Neural progenitor cell (in vitro differentiated cells): ENCODE data around the gene DSTN. TPM values are rescaled to one million over a fixed set of nuclear protein-coding genes. Genes with fewer than 3 reads are reported as not detected.

Source experiments
- DNase-seq: peaks from one replicate; pipeline ENCODE4 v3.0.0-alpha.2; 2016; ENCODE audit warnings: low spot score
- H2AFZ ChIP-seq: fragments of 200-600 bp; sonication (generic); replicated peaks from 2 replicates; pipeline ENCODE4 v1.6.1; 2016; ENCODE audit warnings: antibody characterized with exemption
- H3F3A ChIP-seq: fragments of 200-600 bp; sonication (generic); 2 replicates; pipeline ENCODE4 v1.6.1; 2016; ENCODE audit warnings: antibody characterized with exemption, low read depth
- H3K27ac ChIP-seq: fragments of 200-600 bp; sonication (generic); 2 replicates; pipeline ENCODE4 v1.5.1; 2016; ENCODE audit warnings: mild to moderate bottlenecking
- H3K27me3 ChIP-seq: fragments of 200-600 bp; sonication (generic); 2 replicates; pipeline ENCODE4 v1.6.1; 2016; ENCODE audit warnings: mild to moderate bottlenecking, moderate library complexity
- H3K36me3 ChIP-seq: fragments of 200-600 bp; sonication (generic); 2 replicates; pipeline ENCODE4 v1.5.1; 2016
- H3K4me1 ChIP-seq: fragments of 200-600 bp; sonication (generic); 2 replicates; pipeline ENCODE4 v1.6.1; 2016; ENCODE audit warnings: mixed run types
- H3K4me2 ChIP-seq: fragments of 200-600 bp; sonication (generic); 2 replicates; pipeline ENCODE4 v1.6.1; 2016
- H3K4me3 ChIP-seq: fragments of 200-600 bp; sonication (generic); 2 replicates; pipeline ENCODE4 v1.5.1; 2016
- H3K79me2 ChIP-seq: fragments of 200-600 bp; sonication (generic); 2 replicates; pipeline ENCODE4 v1.6.1; 2016; ENCODE audit warnings: low read depth
- H3K9ac ChIP-seq: fragments of 200-600 bp; sonication (generic); 2 replicates; pipeline ENCODE4 v1.6.1; 2016
- H3K9me3 ChIP-seq: fragments of 200-600 bp; sonication (generic); 2 replicates; pipeline ENCODE4 v1.5.1; 2016; ENCODE audit warnings: low read depth
- H4K20me1 ChIP-seq: fragments of 200-600 bp; sonication (generic); 2 replicates; pipeline ENCODE4 v1.6.1; 2016; ENCODE audit warnings: low read depth
- H3K27ac Mint-ChIP-seq: 3 replicates; pipeline ENCODE4 v1.8.0; 2021; ENCODE audit warnings: mixed read lengths
- H3K27me3 Mint-ChIP-seq: 2 replicates; pipeline ENCODE4 v1.8.0; 2022; ENCODE audit warnings: low read depth, mild to moderate bottlenecking, inconsistent platforms, moderate library complexity, mixed read lengths; ENCODE audit not compliant: insufficient read depth
- H3K36me3 Mint-ChIP-seq: 3 replicates; pipeline ENCODE4 v1.8.0; 2021; ENCODE audit warnings: mixed read lengths
- H3K4me1 Mint-ChIP-seq: 3 replicates; pipeline ENCODE4 v1.8.0; 2021; ENCODE audit warnings: mixed read lengths
- H3K4me3 Mint-ChIP-seq: 3 replicates; pipeline ENCODE4 v1.8.0; 2021; ENCODE audit warnings: mild to moderate bottlenecking, moderate library complexity, mixed read lengths
- H3K9me3 Mint-ChIP-seq: 3 replicates; pipeline ENCODE4 v1.8.0; 2020; ENCODE audit warnings: mixed read lengths
- CTCF ChIP-seq: fragments of 200-600 bp; sonication (generic); IDR thresholded peaks from 2 replicates; pipeline ENCODE4 v1.5.1; 2017; ENCODE audit warnings: antibody characterized with exemption, mild to moderate bottlenecking
- EZH2 ChIP-seq: fragments of 200-600 bp; sonication (generic); IDR thresholded peaks from 2 replicates; pipeline ENCODE4 v1.6.1; 2017; ENCODE audit warnings: antibody characterized with exemption, mild to moderate bottlenecking, moderate library complexity
- EZH2phosphoT487 ChIP-seq: fragments of 200-600 bp; sonication (generic); IDR thresholded peaks from 2 replicates; pipeline ENCODE4 v1.6.1; 2017; ENCODE audit warnings: antibody characterized with exemption
- total RNA-seq: library from RNA; depleted of rRNA; stranded (reverse); fragments of >200 nt; gene quantifications from 2 replicates; pipeline ENCODE4 v1.2.3, GENCODE V29; 2015; ENCODE audit warnings: low replicate concordance

Gene DSTN
- total RNA-seq, 1 donor from 2014 or later: 158 TPM

- peak overlapping the region; percentile 81 for H3K4me3 ChIP-seq
- TF ChIP-seq CTCF (no peak), EZH2phosphoT487 (no peak), EZH2 (no peak)
- peak overlapping the region; percentile 85 for H3K4me2 ChIP-seq
- peaks cover 12% of the 10 kb centered on the region for H3K27me3 ChIP-seq
- no peaks in the 10 kb centered on the region for H3K9me3 ChIP-seq
- peaks cover 65% of the 10 kb centered on the region for H3K79me2 ChIP-seq
- peaks cover 22% of the 10 kb centered on the region for H3K4me1 ChIP-seq
- H3F3A ChIP-seq: peaks cover 29% of the 10 kb centered on the region
- no peak overlapping the region for H2AFZ ChIP-seq
- no peak for DNase-seq
- H3K27ac ChIP-seq: no peak overlapping the region
- H3K9ac ChIP-seq: no peak overlapping the region
- Mint-ChIP-seq H3K4me1 (peaks cover 25% of the 10 kb centered on the region), H3K9me3 (no peaks in the 10 kb centered on the region), H3K4me3 (peak overlapping the region; percentile 52), H3K27me3 (peaks cover 6% of the 10 kb centered on the region), H3K36me3 (no peaks in the 10 kb centered on the region), H3K27ac (no peak overlapping the region)
- peaks cover 47% of the 10 kb centered on the region for H4K20me1 ChIP-seq
- no peaks in the 10 kb centered on the region for H3K36me3 ChIP-seq
Observed at GRCh38 chr20:17572034-17572638, 2.3 kb downstream of the DSTN start.

DNA sequence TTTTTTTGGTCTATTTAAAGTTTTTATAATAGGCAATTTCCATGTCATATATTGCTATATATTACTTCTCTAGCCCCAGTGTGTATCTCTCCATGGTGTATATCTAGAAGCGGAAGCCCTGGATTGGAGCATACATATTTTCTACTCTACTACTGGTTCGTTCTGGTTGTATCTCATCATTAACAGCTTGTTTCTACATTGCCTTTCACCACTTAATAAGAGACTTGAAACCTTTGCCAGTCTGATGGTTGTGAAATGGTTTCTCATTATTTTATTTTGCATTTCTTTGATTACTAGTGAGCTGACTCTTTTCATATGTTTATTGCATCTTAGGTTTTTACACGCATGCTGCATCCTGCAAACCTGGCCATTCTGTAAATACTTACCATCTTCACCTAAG is 3.6 kb downstream of the DSTN start:
- Histone ChIP-seq H3K36me3 (no peaks in the 10 kb centered on the region), H3K79me2 (peaks cover 77% of the 10 kb centered on the region), H3K27ac (no peak overlapping the region), H3F3A (peaks cover 23% of the 10 kb centered on the region), H3K9me3 (no peaks in the 10 kb centered on the region), H3K9ac (no peak overlapping the region), H2AFZ (no peak overlapping the region), H4K20me1 (peaks cover 52% of the 10 kb centered on the region), H3K4me3 (no peak overlapping the region), H3K4me2 (no peak overlapping the region), H3K4me1 (peaks cover 22% of the 10 kb centered on the region), H3K27me3 (peaks cover 4% of the 10 kb centered on the region)
- Mint-ChIP-seq H3K4me1 (peaks cover 20% of the 10 kb centered on the region), H3K27me3 (peaks cover 2% of the 10 kb centered on the region), H3K36me3 (no peaks in the 10 kb centered on the region), H3K9me3 (no peaks in the 10 kb centered on the region), H3K4me3 (no peak overlapping the region), H3K27ac (no peak overlapping the region)
- DNase-seq: no peak
- TF ChIP-seq EZH2: no peak
- no peak for TF ChIP-seq CTCF
- TF ChIP-seq EZH2phosphoT487: no peak

DNA sequence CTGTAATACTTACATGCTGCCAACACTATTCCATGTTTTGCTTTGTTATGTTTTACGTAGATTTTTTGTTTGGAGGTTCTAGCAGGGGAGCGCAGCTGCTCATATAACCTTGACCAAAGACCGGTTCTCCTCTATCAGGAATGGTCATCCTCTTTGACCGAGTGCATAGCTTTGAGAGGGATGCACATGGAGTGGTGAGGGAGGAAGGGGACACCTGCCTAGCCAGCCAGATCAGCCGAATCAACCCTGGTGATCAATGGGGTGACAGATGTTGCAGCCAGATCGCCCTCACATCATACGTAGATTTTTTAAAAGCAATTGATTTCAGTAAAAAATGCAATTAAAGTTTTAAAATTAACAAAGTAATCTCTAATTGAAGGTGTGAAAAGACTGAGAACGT is 6.3 kb downstream of the DSTN start:
- Histone ChIP-seq H3K27ac (no peak overlapping the region), H4K20me1 (peaks cover 59% of the 10 kb centered on the region), H3K4me2 (no peak overlapping the region), H3K4me1 (peaks cover 18% of the 10 kb centered on the region), H3K4me3 (no peak overlapping the region), H3F3A (no peaks in the 10 kb centered on the region), H2AFZ (no peak overlapping the region), H3K36me3 (no peaks in the 10 kb centered on the region), H3K79me2 (peaks cover 98% of the 10 kb centered on the region), H3K27me3 (no peaks in the 10 kb centered on the region), H3K9me3 (no peaks in the 10 kb centered on the region), H3K9ac (no peak overlapping the region)
- no peak overlapping the region for H3K27ac Mint-ChIP-seq
- H3K9me3 Mint-ChIP-seq: peaks cover 2% of the 10 kb centered on the region
- TF ChIP-seq EZH2phosphoT487: no peak
- no peak for TF ChIP-seq CTCF
- TF ChIP-seq EZH2: no peak
- peaks cover 17% of the 10 kb centered on the region for H3K4me1 Mint-ChIP-seq
- peaks cover 2% of the 10 kb centered on the region for H3K27me3 Mint-ChIP-seq
- no peak for DNase-seq
- peaks cover 8% of the 10 kb centered on the region for H3K36me3 Mint-ChIP-seq
- no peak overlapping the region for H3K4me3 Mint-ChIP-seq
